LNCaP clone FGC (cell line): Measurements from ENCODE around the gene SCCPDH.
"Not testable (repeated sequence)": the region's sequence is repeated elsewhere in the genome, so short reads cannot be mapped to it uniquely, and the experiment has no call there.

ENCODE experiments used
- DNase-seq: peaks from one replicate; pipeline ENCODE4 v3.0.0-alpha.2; 2011; ENCODE audit warnings: low read depth
- H3K4me3 ChIP-seq: 2 replicates; pipeline ENCODE4 v1.5.1; 2011; ENCODE audit warnings: mild to moderate bottlenecking, low read depth, low read length, control low read depth
- CTCF ChIP-seq: IDR thresholded peaks from 2 replicates; pipeline ENCODE4 v1.5.1; 2012; ENCODE audit warnings: mild to moderate bottlenecking; ENCODE audit not compliant: control insufficient read depth, insufficient read depth; ENCODE audit errors: extremely low read depth

SCCPDH gene

GRCh38 chr1:246726255-246726679, 2.1 kb downstream of the SCCPDH start:
- no peak overlapping the region for H3K4me3 ChIP-seq
- DNase-seq, result no peak
- TF ChIP-seq CTCF, result no peak

- no peak for DNase-seq
- no peak overlapping the region for H3K4me3 ChIP-seq
- no peak for TF ChIP-seq CTCF
Observed at GRCh38 chr1:246726881-246727280, 2.7 kb downstream of the SCCPDH start.

GRCh38 chr1:246727594-246727993, 3.4 kb downstream of the SCCPDH start:
- TF ChIP-seq CTCF, result no peak
- no peak overlapping the region for H3K4me3 ChIP-seq
- DNase-seq, result no peak

GRCh38 chr1:246728311-246728710, 4.1 kb downstream of the SCCPDH start:
- TF ChIP-seq CTCF, result no peak
- no peak for DNase-seq
- H3K4me3 ChIP-seq, result no peak overlapping the region

GRCh38 chr1:246729040-246729439, 4.8 kb downstream of the SCCPDH start:
- not testable (repeated sequence) for DNase-seq

GRCh38 chr1:246730839-246731238, 6.6 kb downstream of the SCCPDH start:
- no peak for TF ChIP-seq CTCF
- DNase-seq, result no peak
- H3K4me3 ChIP-seq, result no peak overlapping the region

More at GRCh38 chr1:246729040-246729439, 4.8 kb downstream of the SCCPDH start:
- H3K4me3 ChIP-seq, result not testable (repeated sequence)

- DNase-seq, H3K4me3 ChIP-seq: not testable (repeated sequence)
Observed at GRCh38 chr1:246731873-246732272, 7.7 kb downstream of the SCCPDH start.

GRCh38 chr1:246733704-246734103, 9.5 kb downstream of the SCCPDH start:
- no peak for TF ChIP-seq CTCF
- H3K4me3 ChIP-seq, result no peak overlapping the region
- DNase-seq, result no peak
